Suprapubic skin (tissue), 4 donors: ENCODE data around the gene HMOX2. TPM values are rescaled to one million over a fixed set of nuclear protein-coding genes. Genes with fewer than 3 reads are reported as not detected.
A peak's percentile ranks its signal among the peaks of the same experiment; 100 is the strongest.

Source experiments
- DNase-seq, 2 donors: peaks; one replicate each; pipeline ENCODE4 v3.0.0-alpha.2; 2019; ENCODE audit warnings: low spot score in 2 of 2
- H3K27ac ChIP-seq: fragments of 200-600 bp; sonication (generic); one replicate; pipeline ENCODE4 v1.5.1; 2019
- H3K27me3 ChIP-seq: fragments of 200-600 bp; sonication (generic); one replicate; pipeline ENCODE4 v1.5.1; 2019
- H3K36me3 ChIP-seq: fragments of 200-600 bp; sonication (generic); one replicate; pipeline ENCODE4 v1.5.1; 2019
- H3K4me1 ChIP-seq: fragments of 200-600 bp; sonication (generic); one replicate; pipeline ENCODE4 v1.5.1; 2019
- H3K4me3 ChIP-seq: fragments of 200-600 bp; sonication (generic); one replicate; pipeline ENCODE4 v1.5.1; 2019; ENCODE audit warnings: mild to moderate bottlenecking
- H3K9me3 ChIP-seq: fragments of 200-600 bp; sonication (generic); one replicate; pipeline ENCODE4 v1.5.1; 2019
- CTCF ChIP-seq, 2 donors: fragments of 200-600 bp in 1 of 2; fragments of 450-650 bp in 1 of 2; sonication (generic) in 1 of 2; IDR thresholded peaks; one replicate each; pipeline ENCODE4 v1.5.1; 2016 to 2019; ENCODE audit warnings: antibody characterized with exemption in 2 of 2, mild to moderate bottlenecking in 1 of 2, moderate library complexity in 1 of 2
- EP300 ChIP-seq: sonication (generic); formaldehyde crosslinking; IDR thresholded peaks from one replicate; pipeline ENCODE4 v1.6.1; 2017; ENCODE audit warnings: antibody characterized with exemption
- POLR2A ChIP-seq, 2 donors: fragments of 450-650 bp; IDR thresholded peaks; one replicate each; pipeline ENCODE4 v1.6.1; 2017; ENCODE audit warnings: antibody characterized with exemption in 2 of 2, mild to moderate bottlenecking in 2 of 2, moderate library complexity in 2 of 2
- POLR2AphosphoS5 ChIP-seq, 3 donors: sonication (generic); formaldehyde crosslinking; IDR thresholded peaks; one replicate each; pipeline ENCODE4 v1.6.1; 2017; ENCODE audit warnings: antibody characterized with exemption in 3 of 3
- WGBS: methylation state at CpG from one replicate; pipeline ENCODE4 v1.1.5; 2018; 5-methylcytosine and 5-hydroxymethylcytosine counted together
- total RNA-seq, 4 donors: library from RNA; depleted of rRNA; stranded (reverse); fragments of >200 nt; gene quantifications; one replicate each; pipeline ENCODE4 v1.1.0, GENCODE V29; 2016

Gene HMOX2
- total RNA-seq, 4 donors from 2014 or later, result 43.6 to 64.3 (median 52.7) TPM

DNA sequence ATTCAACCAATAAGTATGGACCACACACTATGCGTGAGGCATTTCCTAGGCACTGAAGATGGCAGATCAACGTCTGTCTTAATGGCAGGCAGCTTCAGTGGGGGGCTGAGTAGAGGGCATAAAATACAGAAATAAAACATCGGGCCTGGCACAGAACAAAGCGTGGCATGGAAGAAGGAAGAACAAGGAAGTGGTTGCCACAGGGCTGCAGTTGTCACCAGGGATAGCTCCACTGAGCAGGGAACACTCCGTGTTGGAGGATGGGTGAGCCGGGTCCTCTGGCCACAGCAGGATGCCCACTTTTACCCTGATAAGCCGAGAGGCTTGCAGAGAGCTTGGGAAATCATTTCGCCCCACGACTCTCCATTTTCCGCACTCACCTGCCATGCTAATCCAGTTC, 56.0 kb downstream of the HMOX2 start:
- 96% methylated on average over 10 of the region's 10 CpGs for WGBS
- TF ChIP-seq CTCF (IDR thresholded peaks at IDR 0.05) (no peak), POLR2A (IDR thresholded peaks at IDR 0.05) (no peak), POLR2AphosphoS5 (IDR thresholded peaks at IDR 0.05) (no peak), EP300 (no peak)
- Histone ChIP-seq H3K27ac (no peak overlapping the region), H3K9me3 (no peaks in the 10 kb centered on the region), H3K4me1 (peaks cover 30% of the 10 kb centered on the region), H3K4me3 (no peak overlapping the region), H3K27me3 (no peaks in the 10 kb centered on the region), H3K36me3 (no peaks in the 10 kb centered on the region)
- no peak for DNase-seq

DNA sequence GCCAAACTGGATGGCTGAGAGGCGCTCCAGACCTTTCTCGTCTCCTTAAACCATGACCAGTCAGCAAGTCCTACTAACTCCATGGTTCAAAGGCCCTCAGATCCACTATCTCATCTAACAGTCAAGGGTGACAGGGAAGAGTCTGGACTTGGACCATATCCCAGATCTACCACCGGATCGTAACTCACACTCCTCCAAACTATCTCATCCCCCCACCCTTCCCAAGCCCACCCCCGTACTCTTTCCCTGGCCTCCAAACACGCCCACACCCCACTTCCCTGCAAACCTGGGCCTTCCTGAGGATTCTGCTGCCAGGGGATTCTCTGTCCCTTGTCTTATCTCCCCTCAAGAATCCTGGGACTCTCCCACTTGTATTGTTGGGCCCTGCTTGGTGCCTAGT, 57.3 kb downstream of the HMOX2 start:
- no peak for DNase-seq

DNA sequence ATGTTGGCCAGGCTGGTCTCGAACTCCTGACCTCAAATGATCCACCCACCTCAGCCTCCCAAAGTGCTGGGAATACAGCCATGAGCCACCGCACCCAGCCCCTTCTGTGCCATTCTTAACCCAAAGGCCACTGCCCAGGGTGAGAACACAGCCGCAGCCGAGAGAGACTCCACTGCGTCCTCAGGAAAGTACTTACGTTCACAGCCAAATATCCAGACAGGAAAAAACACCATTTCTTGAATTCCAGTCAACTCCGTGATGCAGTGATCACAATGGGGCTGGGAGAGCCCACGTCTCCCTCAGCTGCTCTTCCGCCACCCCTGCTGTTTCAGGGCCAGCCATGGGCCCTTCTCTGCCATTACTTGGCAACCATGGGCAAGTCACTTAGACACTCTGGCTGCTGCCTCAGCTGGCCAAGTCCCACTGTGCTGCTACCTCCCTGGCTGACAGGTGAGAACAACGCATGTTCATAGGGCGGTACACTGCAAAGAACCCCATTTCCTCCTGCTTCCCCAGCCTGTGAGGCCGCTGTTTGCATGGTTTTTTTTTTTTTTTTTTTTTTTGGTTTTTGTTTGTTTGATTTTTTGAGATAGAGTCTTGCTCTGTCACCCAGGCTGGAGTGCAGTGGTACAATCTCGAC, 58.1 kb downstream of the HMOX2 start:
- Histone ChIP-seq H3K9me3 (no peaks in the 10 kb centered on the region), H3K27ac (no peak overlapping the region), H3K27me3 (no peaks in the 10 kb centered on the region), H3K4me1 (peaks cover 32% of the 10 kb centered on the region), H3K36me3 (no peaks in the 10 kb centered on the region), H3K4me3 (no peak overlapping the region)
- DNase-seq, result no peak
- no peak for TF ChIP-seq POLR2A (IDR thresholded peaks at IDR 0.05)
- no peak for TF ChIP-seq POLR2AphosphoS5 (IDR thresholded peaks at IDR 0.05)
- no peak for TF ChIP-seq EP300
- TF ChIP-seq CTCF (IDR thresholded peaks at IDR 0.05), result no peak
- WGBS, result 81% methylated on average over 13 of the region's 13 CpGs

More for the DNA sequence above, 57.3 kb downstream of the HMOX2 start:
- Histone ChIP-seq H3K4me1 (peaks cover 38% of the 10 kb centered on the region), H3K4me3 (no peak overlapping the region), H3K27ac (no peak overlapping the region), H3K27me3 (no peaks in the 10 kb centered on the region), H3K36me3 (no peaks in the 10 kb centered on the region), H3K9me3 (no peaks in the 10 kb centered on the region)
- no peak for TF ChIP-seq POLR2AphosphoS5 (IDR thresholded peaks at IDR 0.05)
- TF ChIP-seq CTCF (IDR thresholded peaks at IDR 0.05), result no peak
- TF ChIP-seq POLR2A (IDR thresholded peaks at IDR 0.05), result no peak
- TF ChIP-seq EP300, result no peak
- 84% methylated on average over 6 of the region's 6 CpGs for WGBS

- H3K4me3 ChIP-seq, result no peak overlapping the region
- H3K27me3 ChIP-seq, result no peaks in the 10 kb centered on the region
- peaks cover 24% of the 10 kb centered on the region for H3K4me1 ChIP-seq
- TF ChIP-seq POLR2A (IDR thresholded peaks at IDR 0.05), result no peak
- TF ChIP-seq POLR2AphosphoS5 (IDR thresholded peaks at IDR 0.05), result no peak
- no peak for TF ChIP-seq CTCF (IDR thresholded peaks at IDR 0.05)
- no peak for TF ChIP-seq EP300
- no peaks in the 10 kb centered on the region for H3K9me3 ChIP-seq
- DNase-seq, result no peak
- WGBS, result 77% methylated on average over 6 of the region's 7 CpGs
- peak overlapping the region; percentile 2 for H3K27ac ChIP-seq
- no peaks in the 10 kb centered on the region for H3K36me3 ChIP-seq
Observed at GRCh38 chr16:4535627-4536108, 59.5 kb downstream of the HMOX2 start.

- peak overlapping the region; percentile 2 for H3K27ac ChIP-seq
- no peak for TF ChIP-seq POLR2AphosphoS5 (IDR thresholded peaks at IDR 0.05)
- no peak for DNase-seq
- peaks cover 24% of the 10 kb centered on the region for H3K4me1 ChIP-seq
- no peak overlapping the region for H3K4me3 ChIP-seq
- WGBS, result 61% methylated on average over 15 of the region's 15 CpGs
- H3K9me3 ChIP-seq, result no peaks in the 10 kb centered on the region
- no peaks in the 10 kb centered on the region for H3K36me3 ChIP-seq
- H3K27me3 ChIP-seq, result no peaks in the 10 kb centered on the region
Observed at GRCh38 chr16:4536391-4537106, 60.4 kb downstream of the HMOX2 start.
